Measurements from ENCODE around the gene HOXD13.

The HOXD13 gene

DNA sequence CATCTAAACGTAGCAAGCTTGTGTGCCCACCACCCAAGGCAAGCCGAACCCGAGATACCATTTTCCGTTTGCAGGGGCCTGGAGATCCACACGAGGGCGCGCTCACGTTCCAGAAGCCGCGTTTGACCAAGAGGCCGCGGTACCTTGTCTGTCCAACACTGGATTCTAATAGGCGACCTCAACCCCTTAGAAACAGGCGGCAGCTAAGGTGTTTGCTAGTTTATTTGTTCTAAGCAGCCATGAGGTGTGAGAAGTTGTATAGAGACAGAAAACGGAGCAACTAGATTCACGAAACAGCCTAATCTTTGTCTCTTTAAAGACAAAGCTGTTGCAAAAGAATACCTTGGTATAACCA lies 18.8 kb downstream of the HOXD13 start:
- Histone ChIP-seq H3K36me3 (ENCODE audit: low read length) (no peaks in the 10 kb centered on the region), H3K4me3 (ENCODE audit: insufficient read depth, low read length, poor library complexity, severe bottlenecking) (no peak overlapping the region), H4K20me1 (ENCODE audit: low read depth, low read length) (no peaks in the 10 kb centered on the region), H3F3A (ENCODE audit: insufficient read depth) (no peaks in the 10 kb centered on the region), H3K4me2 (ENCODE audit: low read depth, low read length, poor library complexity, severe bottlenecking) (no peak overlapping the region), H3K79me2 (ENCODE audit: insufficient read depth, low read length) (no peaks in the 10 kb centered on the region), H3K27me3 (ENCODE audit: low read length) (no peaks in the 10 kb centered on the region), H3K9me3 (ENCODE audit: insufficient read depth, low read length) (no peaks in the 10 kb centered on the region), H3K9ac (ENCODE audit: low read length) (no peak overlapping the region), H2AFZ (ENCODE audit: low read depth, low read length, severe bottlenecking) (no peak overlapping the region), H3K27ac (ENCODE audit: low read depth, low read length) (no peak overlapping the region), H3K9me2 (replicated peaks; ENCODE audit: insufficient read depth, low read length) (no peaks in the 10 kb centered on the region)
- TF ChIP-seq EZH2phosphoT487 (conservative IDR thresholded peaks at IDR 0.05; ENCODE audit: low read length), result no peak
- TF ChIP-seq, protein P1, sequence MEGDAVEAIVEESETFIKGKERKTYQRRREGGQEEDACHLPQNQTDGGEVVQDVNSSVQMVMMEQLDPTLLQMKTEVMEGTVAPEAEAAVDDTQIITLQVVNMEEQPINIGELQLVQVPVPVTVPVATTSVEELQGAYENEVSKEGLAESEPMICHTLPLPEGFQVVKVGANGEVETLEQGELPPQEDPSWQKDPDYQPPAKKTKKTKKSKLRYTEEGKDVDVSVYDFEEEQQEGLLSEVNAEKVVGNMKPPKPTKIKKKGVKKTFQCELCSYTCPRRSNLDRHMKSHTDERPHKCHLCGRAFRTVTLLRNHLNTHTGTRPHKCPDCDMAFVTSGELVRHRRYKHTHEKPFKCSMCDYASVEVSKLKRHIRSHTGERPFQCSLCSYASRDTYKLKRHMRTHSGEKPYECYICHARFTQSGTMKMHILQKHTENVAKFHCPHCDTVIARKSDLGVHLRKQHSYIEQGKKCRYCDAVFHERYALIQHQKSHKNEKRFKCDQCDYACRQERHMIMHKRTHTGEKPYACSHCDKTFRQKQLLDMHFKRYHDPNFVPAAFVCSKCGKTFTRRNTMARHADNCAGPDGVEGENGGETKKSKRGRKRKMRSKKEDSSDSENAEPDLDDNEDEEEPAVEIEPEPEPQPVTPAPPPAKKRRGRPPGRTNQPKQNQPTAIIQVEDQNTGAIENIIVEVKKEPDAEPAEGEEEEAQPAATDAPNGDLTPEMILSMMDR (IDR thresholded peaks at IDR 0.05; ENCODE audit: insufficient read depth, low read length, poor library complexity, severe bottlenecking), result no peak

DNA sequence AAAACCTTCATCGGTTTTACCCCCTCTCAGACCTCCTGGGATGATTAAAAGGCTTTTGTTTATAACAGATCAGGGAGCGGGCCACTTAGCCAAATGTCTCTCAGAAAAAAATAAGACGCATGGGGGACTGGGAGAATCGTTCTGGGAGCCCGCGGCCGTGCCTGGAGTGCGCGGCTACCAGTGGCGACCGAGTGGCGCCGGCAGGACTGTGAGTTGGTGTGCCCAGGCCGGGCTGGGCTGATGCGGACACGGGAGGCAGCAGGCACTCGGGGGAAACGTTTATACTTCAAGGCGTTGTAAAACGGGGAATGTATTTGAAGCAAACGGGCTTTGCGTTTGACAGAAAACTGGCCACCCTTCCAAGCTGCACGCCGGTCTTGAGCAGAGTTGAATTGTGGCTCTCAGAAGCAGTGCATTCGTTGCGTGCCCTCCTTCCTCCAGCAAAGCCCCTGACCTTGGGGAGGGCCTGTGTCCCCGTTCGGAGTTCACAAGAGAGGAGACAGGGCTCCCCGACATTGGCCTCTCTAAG lies 19.4 kb downstream of the HOXD13 start:
- TF ChIP-seq, protein P1 (IDR thresholded peaks at IDR 0.05; ENCODE audit: insufficient read depth, low read length, poor library complexity, severe bottlenecking), result no peak
- TF ChIP-seq EZH2phosphoT487 (conservative IDR thresholded peaks at IDR 0.05; ENCODE audit: low read length), result no peak
- no peak overlapping the region for H3K4me2 ChIP-seq (ENCODE audit: low read depth, low read length, poor library complexity, severe bottlenecking)
- no peaks in the 10 kb centered on the region for H3K9me3 ChIP-seq (ENCODE audit: insufficient read depth, low read length)
- no peak overlapping the region for H3K9ac ChIP-seq (ENCODE audit: low read length)
- no peak overlapping the region for H2AFZ ChIP-seq (ENCODE audit: low read depth, low read length, severe bottlenecking)
- H3K36me3 ChIP-seq (ENCODE audit: low read length), result no peaks in the 10 kb centered on the region
- H3K4me3 ChIP-seq (ENCODE audit: insufficient read depth, low read length, poor library complexity, severe bottlenecking), result no peak overlapping the region
- no peaks in the 10 kb centered on the region for H3K27me3 ChIP-seq (ENCODE audit: low read length)
- H3K27ac ChIP-seq (ENCODE audit: low read depth, low read length), result no peak overlapping the region
- H3K9me2 ChIP-seq (replicated peaks; ENCODE audit: insufficient read depth, low read length), result no peaks in the 10 kb centered on the region
- H4K20me1 ChIP-seq (ENCODE audit: low read depth, low read length), result no peaks in the 10 kb centered on the region
- H3K79me2 ChIP-seq (ENCODE audit: insufficient read depth, low read length), result no peaks in the 10 kb centered on the region
- no peaks in the 10 kb centered on the region for H3F3A ChIP-seq (ENCODE audit: insufficient read depth)

DNA sequence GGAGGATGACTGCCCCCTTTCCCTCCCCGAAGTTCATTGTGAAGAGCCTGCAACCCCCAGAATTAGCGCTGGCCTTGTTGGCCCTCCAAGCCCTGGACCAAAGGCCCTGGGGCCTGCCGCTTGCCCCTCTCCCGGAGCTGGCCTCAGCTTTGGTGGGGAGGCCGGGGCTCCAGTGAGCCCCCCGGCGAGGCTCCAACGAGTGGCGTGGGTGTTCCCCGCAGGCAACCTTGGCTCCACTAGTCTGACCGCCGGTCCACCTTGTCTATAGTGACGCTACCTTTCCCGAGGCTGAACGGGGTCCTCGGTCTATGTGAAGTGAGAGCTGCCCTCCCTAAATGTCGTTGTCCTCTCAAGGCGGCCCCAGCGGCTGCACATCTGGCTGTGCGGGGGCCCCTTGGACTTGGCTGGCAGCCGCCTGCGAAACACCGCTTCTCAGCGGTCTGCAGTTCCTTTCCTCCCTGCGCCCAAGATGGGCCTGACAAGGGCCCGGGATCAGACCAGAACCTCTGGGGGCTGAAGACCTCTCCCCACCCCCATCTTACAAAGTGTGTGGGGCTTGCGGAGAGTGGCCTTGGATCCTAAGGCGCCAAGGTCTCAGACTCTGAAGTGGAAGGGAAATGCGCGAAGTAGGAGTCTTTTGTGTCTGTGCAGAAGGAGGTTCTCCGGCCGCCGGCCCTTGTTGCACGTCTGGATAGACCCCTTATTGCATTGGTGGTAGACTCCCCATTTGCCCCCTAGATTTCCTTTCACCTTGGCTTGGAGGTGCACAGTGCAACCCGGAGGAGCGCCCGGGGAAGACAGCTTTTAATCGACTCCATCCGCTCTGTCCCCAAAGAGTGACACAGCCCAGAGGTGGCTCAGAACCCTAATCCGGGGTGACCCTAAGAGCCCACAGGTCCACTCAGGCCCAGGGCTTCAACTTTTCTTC lies 20.1 kb downstream of the HOXD13 start:
- H2AFZ ChIP-seq (ENCODE audit: low read depth, low read length, severe bottlenecking), result no peak overlapping the region
- no peaks in the 10 kb centered on the region for H3K9me3 ChIP-seq (ENCODE audit: insufficient read depth, low read length)
- TF ChIP-seq EZH2phosphoT487 (conservative IDR thresholded peaks at IDR 0.05; ENCODE audit: low read length), result no peak
- TF ChIP-seq, protein P1 (IDR thresholded peaks at IDR 0.05; ENCODE audit: insufficient read depth, low read length, poor library complexity, severe bottlenecking), result no peak
- H3K4me2 ChIP-seq (ENCODE audit: low read depth, low read length, poor library complexity, severe bottlenecking), result no peak overlapping the region
- no peaks in the 10 kb centered on the region for H3K27me3 ChIP-seq (ENCODE audit: low read length)
- no peak overlapping the region for H3K9ac ChIP-seq (ENCODE audit: low read length)
- H3K79me2 ChIP-seq (ENCODE audit: insufficient read depth, low read length), result no peaks in the 10 kb centered on the region
- no peaks in the 10 kb centered on the region for H3K9me2 ChIP-seq (replicated peaks; ENCODE audit: insufficient read depth, low read length)
- H3F3A ChIP-seq (ENCODE audit: insufficient read depth), result no peaks in the 10 kb centered on the region
- no peaks in the 10 kb centered on the region for H3K36me3 ChIP-seq (ENCODE audit: low read length)
- H4K20me1 ChIP-seq (ENCODE audit: low read depth, low read length), result no peaks in the 10 kb centered on the region
- no peak overlapping the region for H3K27ac ChIP-seq (ENCODE audit: low read depth, low read length)
- no peak overlapping the region for H3K4me3 ChIP-seq (ENCODE audit: insufficient read depth, low read length, poor library complexity, severe bottlenecking)
